ENCODE results near the gene NAT16.

- TF ChIP-seq, protein P1, sequence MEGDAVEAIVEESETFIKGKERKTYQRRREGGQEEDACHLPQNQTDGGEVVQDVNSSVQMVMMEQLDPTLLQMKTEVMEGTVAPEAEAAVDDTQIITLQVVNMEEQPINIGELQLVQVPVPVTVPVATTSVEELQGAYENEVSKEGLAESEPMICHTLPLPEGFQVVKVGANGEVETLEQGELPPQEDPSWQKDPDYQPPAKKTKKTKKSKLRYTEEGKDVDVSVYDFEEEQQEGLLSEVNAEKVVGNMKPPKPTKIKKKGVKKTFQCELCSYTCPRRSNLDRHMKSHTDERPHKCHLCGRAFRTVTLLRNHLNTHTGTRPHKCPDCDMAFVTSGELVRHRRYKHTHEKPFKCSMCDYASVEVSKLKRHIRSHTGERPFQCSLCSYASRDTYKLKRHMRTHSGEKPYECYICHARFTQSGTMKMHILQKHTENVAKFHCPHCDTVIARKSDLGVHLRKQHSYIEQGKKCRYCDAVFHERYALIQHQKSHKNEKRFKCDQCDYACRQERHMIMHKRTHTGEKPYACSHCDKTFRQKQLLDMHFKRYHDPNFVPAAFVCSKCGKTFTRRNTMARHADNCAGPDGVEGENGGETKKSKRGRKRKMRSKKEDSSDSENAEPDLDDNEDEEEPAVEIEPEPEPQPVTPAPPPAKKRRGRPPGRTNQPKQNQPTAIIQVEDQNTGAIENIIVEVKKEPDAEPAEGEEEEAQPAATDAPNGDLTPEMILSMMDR (IDR thresholded peaks at IDR 0.05; ENCODE audit: low read depth, low read length), result no peak
- TF ChIP-seq EZH2phosphoT487 (IDR thresholded peaks at IDR 0.05; ENCODE audit: low read depth), result no peak
Observed at GRCh38 chr7:101208794-101209193, 28.7 kb upstream of the NAT16 start.

Data from OCI-LY3 (cell line).